ENCODE results near the gene ZNF791.

ZNF791 gene

GRCh38 chr19:12649941-12650340 is 39.2 kb downstream of the ZNF791 start:
- no peak overlapping the region for H3K9ac ChIP-seq (ENCODE audit: low read length in 2 of 2)
- no peak overlapping the region for H3K4me3 ChIP-seq (ENCODE audit: low read length in 2 of 2)
- no peak overlapping the region for H3K27ac ChIP-seq (ENCODE audit: low read length)
- no peaks in the 10 kb centered on the region for H3K9me3 ChIP-seq (ENCODE audit: control insufficient read depth in 2 of 2, low read length in 2 of 2)
- H3K36me3 ChIP-seq (ENCODE audit: control insufficient read depth in 2 of 2, insufficient read depth in 2 of 2, low read length in 2 of 2), result peaks cover 3 to 5% of the 10 kb centered on the region in 2 donors
- H3K4me1 ChIP-seq (ENCODE audit: control insufficient read depth, insufficient read depth, low read length), result peaks cover 10% of the 10 kb centered on the region
- H3K27me3 ChIP-seq (ENCODE audit: control insufficient read depth in 1 of 2, insufficient read depth in 2 of 2, low read length in 2 of 2), result no peaks in the 10 kb centered on the region

GRCh38 chr19:12652219-12652618 is 41.5 kb downstream of the ZNF791 start:
- Histone ChIP-seq H3K9me3 (ENCODE audit: control insufficient read depth in 2 of 2, low read length in 2 of 2) (no peaks in the 10 kb centered on the region), H3K27ac (ENCODE audit: low read length) (no peak overlapping the region), H3K4me1 (ENCODE audit: control insufficient read depth, insufficient read depth, low read length) (peaks cover 10% of the 10 kb centered on the region), H3K36me3 (ENCODE audit: control insufficient read depth in 2 of 2, insufficient read depth in 2 of 2, low read length in 2 of 2) (peaks cover 14 to 21% of the 10 kb centered on the region in 2 donors), H3K27me3 (ENCODE audit: control insufficient read depth in 1 of 2, insufficient read depth in 2 of 2, low read length in 2 of 2) (no peaks in the 10 kb centered on the region), H3K4me3 (ENCODE audit: low read length in 2 of 2) (no peak overlapping the region), H3K9ac (ENCODE audit: low read length in 2 of 2) (no peak overlapping the region)

GRCh38 chr19:12655546-12655945 is 44.8 kb downstream of the ZNF791 start:
- H3K4me3 ChIP-seq (ENCODE audit: low read length in 2 of 2), result no peak overlapping the region
- H3K9me3 ChIP-seq (ENCODE audit: control insufficient read depth in 2 of 2, low read length in 2 of 2), result no peaks in the 10 kb centered on the region
- peaks cover 17 to 29% of the 10 kb centered on the region in 2 donors for H3K36me3 ChIP-seq (ENCODE audit: control insufficient read depth in 2 of 2, insufficient read depth in 2 of 2, low read length in 2 of 2)
- H3K9ac ChIP-seq (ENCODE audit: low read length in 2 of 2), result no peak overlapping the region
- no peaks in the 10 kb centered on the region for H3K4me1 ChIP-seq (ENCODE audit: control insufficient read depth, insufficient read depth, low read length)
- no peaks in the 10 kb centered on the region for H3K27me3 ChIP-seq (ENCODE audit: control insufficient read depth in 1 of 2, insufficient read depth in 2 of 2, low read length in 2 of 2)
- no peak overlapping the region for H3K27ac ChIP-seq (ENCODE audit: low read length)

GRCh38 chr19:12656899-12657571 is 46.3 kb downstream of the ZNF791 start:
- no peaks in the 10 kb centered on the region for H3K27me3 ChIP-seq (ENCODE audit: control insufficient read depth in 1 of 2, insufficient read depth in 2 of 2, low read length in 2 of 2)
- H3K9ac ChIP-seq (ENCODE audit: low read length in 2 of 2), result no peak overlapping the region
- no peaks in the 10 kb centered on the region for H3K9me3 ChIP-seq (ENCODE audit: control insufficient read depth in 2 of 2, low read length in 2 of 2)
- H3K4me3 ChIP-seq (ENCODE audit: low read length in 2 of 2), result no peak overlapping the region
- no peaks in the 10 kb centered on the region for H3K4me1 ChIP-seq (ENCODE audit: control insufficient read depth, insufficient read depth, low read length)
- no peak overlapping the region for H3K27ac ChIP-seq (ENCODE audit: low read length)
- peaks cover 18 to 35% of the 10 kb centered on the region in 2 donors for H3K36me3 ChIP-seq (ENCODE audit: control insufficient read depth in 2 of 2, insufficient read depth in 2 of 2, low read length in 2 of 2)

- Histone ChIP-seq H3K4me3 (ENCODE audit: low read length in 2 of 2) (no peak overlapping the region), H3K27ac (ENCODE audit: low read length) (no peak overlapping the region), H3K4me1 (ENCODE audit: control insufficient read depth, insufficient read depth, low read length) (no peaks in the 10 kb centered on the region), H3K9ac (ENCODE audit: low read length in 2 of 2) (no peak overlapping the region), H3K36me3 (ENCODE audit: control insufficient read depth in 2 of 2, insufficient read depth in 2 of 2, low read length in 2 of 2) (peaks cover 18 to 33% of the 10 kb centered on the region in 2 donors), H3K27me3 (ENCODE audit: control insufficient read depth in 1 of 2, insufficient read depth in 2 of 2, low read length in 2 of 2) (no peaks in the 10 kb centered on the region), H3K9me3 (ENCODE audit: control insufficient read depth in 2 of 2, low read length in 2 of 2) (no peaks in the 10 kb centered on the region)
These were observed 47.2 kb downstream of the ZNF791 start for GRCh38 chr19:12657966-12658365.

GRCh38 chr19:12660980-12661379 is 50.3 kb downstream of the ZNF791 start:
- Histone ChIP-seq H3K4me3 (ENCODE audit: low read length in 2 of 2) (no peak overlapping the region), H3K36me3 (ENCODE audit: control insufficient read depth in 2 of 2, insufficient read depth in 2 of 2, low read length in 2 of 2) (peaks cover 18 to 30% of the 10 kb centered on the region in 2 donors), H3K4me1 (ENCODE audit: control insufficient read depth, insufficient read depth, low read length) (peaks cover 6% of the 10 kb centered on the region), H3K27ac (ENCODE audit: low read length) (no peak overlapping the region), H3K9ac (ENCODE audit: low read length in 2 of 2) (no peak overlapping the region), H3K9me3 (ENCODE audit: control insufficient read depth in 2 of 2, low read length in 2 of 2) (no peaks in the 10 kb centered on the region), H3K27me3 (ENCODE audit: control insufficient read depth in 1 of 2, insufficient read depth in 2 of 2, low read length in 2 of 2) (no peaks in the 10 kb centered on the region)

- peaks cover 11 to 23% of the 10 kb centered on the region in 2 donors for H3K36me3 ChIP-seq (ENCODE audit: control insufficient read depth in 2 of 2, insufficient read depth in 2 of 2, low read length in 2 of 2)
- no peaks in the 10 kb centered on the region for H3K9me3 ChIP-seq (ENCODE audit: control insufficient read depth in 2 of 2, low read length in 2 of 2)
- H3K27me3 ChIP-seq (ENCODE audit: control insufficient read depth in 1 of 2, insufficient read depth in 2 of 2, low read length in 2 of 2), result no peaks in the 10 kb centered on the region
- H3K27ac ChIP-seq (ENCODE audit: low read length), result no peak overlapping the region
- peaks cover 32% of the 10 kb centered on the region for H3K4me1 ChIP-seq (ENCODE audit: control insufficient read depth, insufficient read depth, low read length)
- no peak overlapping the region for H3K4me3 ChIP-seq (ENCODE audit: low read length in 2 of 2)
- H3K9ac ChIP-seq (ENCODE audit: low read length in 2 of 2), result no peak overlapping the region
These were observed 53.9 kb downstream of the ZNF791 start for GRCh38 chr19:12664406-12665280.

GRCh38 chr19:12665281-12665573 is 54.5 kb downstream of the ZNF791 start:
- Histone ChIP-seq H3K4me1 (ENCODE audit: control insufficient read depth, insufficient read depth, low read length) (peaks cover 36% of the 10 kb centered on the region), H3K27me3 (ENCODE audit: control insufficient read depth in 1 of 2, insufficient read depth in 2 of 2, low read length in 2 of 2) (no peaks in the 10 kb centered on the region), H3K9ac (ENCODE audit: low read length in 2 of 2) (no peak overlapping the region), H3K4me3 (ENCODE audit: low read length in 2 of 2) (peak overlapping the region in 1 of 2 donors; percentile 94), H3K9me3 (ENCODE audit: control insufficient read depth in 2 of 2, low read length in 2 of 2) (no peaks in the 10 kb centered on the region), H3K36me3 (ENCODE audit: control insufficient read depth in 2 of 2, insufficient read depth in 2 of 2, low read length in 2 of 2) (peaks cover 8 to 19% of the 10 kb centered on the region in 2 donors), H3K27ac (ENCODE audit: low read length) (no peak overlapping the region)

GRCh38 chr19:12665671-12666264 is 55.0 kb downstream of the ZNF791 start:
- H3K4me1 ChIP-seq (ENCODE audit: control insufficient read depth, insufficient read depth, low read length), result peaks cover 41% of the 10 kb centered on the region
- H3K36me3 ChIP-seq (ENCODE audit: control insufficient read depth in 2 of 2, insufficient read depth in 2 of 2, low read length in 2 of 2), result peaks cover 8 to 19% of the 10 kb centered on the region in 2 donors
- peak overlapping the region; percentile 94 to 97 for H3K4me3 ChIP-seq (ENCODE audit: low read length in 2 of 2)
- peak overlapping the region; percentile 89 to 90 for H3K9ac ChIP-seq (ENCODE audit: low read length in 2 of 2)
- H3K27me3 ChIP-seq (ENCODE audit: control insufficient read depth in 1 of 2, insufficient read depth in 2 of 2, low read length in 2 of 2), result no peaks in the 10 kb centered on the region
- peak overlapping the region; percentile 64 for H3K27ac ChIP-seq (ENCODE audit: low read length)
- no peaks in the 10 kb centered on the region for H3K9me3 ChIP-seq (ENCODE audit: control insufficient read depth in 2 of 2, low read length in 2 of 2)

GRCh38 chr19:12666265-12667048 is 55.7 kb downstream of the ZNF791 start, which contains the start of the genes MAN2B1 and WDR83:
Gene MAN2B1, minus strand, starts transcription at chr19:12666742. Its CDS starts 41 bp downstream, at chr19:12666701.
Gene WDR83, plus strand, starts transcription at chr19:12666807. Its CDS starts 2,984 bp downstream, at chr19:12669791.
- Histone ChIP-seq H3K4me3 (ENCODE audit: low read length in 2 of 2) (peak within 1 kb of the TSS; percentile 94 to 97), H3K4me1 (ENCODE audit: control insufficient read depth, insufficient read depth, low read length) (peaks cover 41% of the 10 kb centered on the region), H3K9me3 (ENCODE audit: control insufficient read depth in 2 of 2, low read length in 2 of 2) (no peaks in the 10 kb centered on the region), H3K9ac (ENCODE audit: low read length in 2 of 2) (peak within 1 kb of the TSS; percentile 89 to 90), H3K36me3 (ENCODE audit: control insufficient read depth in 2 of 2, insufficient read depth in 2 of 2, low read length in 2 of 2) (peaks cover 5 to 13% of the 10 kb centered on the region in 2 donors), H3K27ac (ENCODE audit: low read length) (peak within 1 kb of the TSS; percentile 64), H3K27me3 (ENCODE audit: control insufficient read depth in 1 of 2, insufficient read depth in 2 of 2, low read length in 2 of 2) (no peaks in the 10 kb centered on the region)
